Skin epidermis (tissue), 12 donors: Measurements from ENCODE around the gene METTL16.
A peak's percentile ranks its signal among the peaks of the same experiment; 100 is the strongest.
"Not testable (repeated sequence)": the region's sequence is repeated elsewhere in the genome, so short reads cannot be mapped to it uniquely, and the experiment has no call there.

Experiments used
- H3K27ac ChIP-seq, 21 experiments: fragments of 200-600 bp; sonication (generic) in 11 of 21; one replicate each; pipeline ENCODE4 v1.5.0; 2020; ENCODE audit warnings: mild to moderate bottlenecking in 3 of 21, inconsistent platforms in 2 of 21, moderate library complexity in 2 of 21
- H3K4me3 ChIP-seq, 7 experiments: fragments of 200-600 bp; sonication (generic) in 2 of 7; one replicate each; pipeline ENCODE4 v1.5.0; 2020; ENCODE audit warnings: inconsistent platforms in 2 of 7, mild to moderate bottlenecking in 2 of 7, moderate library complexity in 1 of 7

The METTL16 gene

GRCh38 chr17:2455956-2456355, 55.7 kb downstream of the METTL16 start:
- H3K27ac ChIP-seq, result no peak overlapping the region
- H3K4me3 ChIP-seq, result no peak overlapping the region

GRCh38 chr17:2453866-2454265, 57.8 kb downstream of the METTL16 start:
- Histone ChIP-seq H3K27ac (no peak overlapping the region), H3K4me3 (no peak overlapping the region)

- Histone ChIP-seq H3K27ac (peak overlapping the region in 2 of 21 experiments; percentile 9 to 39), H3K4me3 (no peak overlapping the region)
Measured at GRCh38 chr17:2453325-2453724, 58.4 kb downstream of the METTL16 start.

- Histone ChIP-seq H3K4me3 (no peak overlapping the region), H3K27ac (peak overlapping the region in 1 of 21 experiments; percentile 9)
Measured at GRCh38 chr17:2452216-2452750, 59.4 kb downstream of the METTL16 start.

DNA sequence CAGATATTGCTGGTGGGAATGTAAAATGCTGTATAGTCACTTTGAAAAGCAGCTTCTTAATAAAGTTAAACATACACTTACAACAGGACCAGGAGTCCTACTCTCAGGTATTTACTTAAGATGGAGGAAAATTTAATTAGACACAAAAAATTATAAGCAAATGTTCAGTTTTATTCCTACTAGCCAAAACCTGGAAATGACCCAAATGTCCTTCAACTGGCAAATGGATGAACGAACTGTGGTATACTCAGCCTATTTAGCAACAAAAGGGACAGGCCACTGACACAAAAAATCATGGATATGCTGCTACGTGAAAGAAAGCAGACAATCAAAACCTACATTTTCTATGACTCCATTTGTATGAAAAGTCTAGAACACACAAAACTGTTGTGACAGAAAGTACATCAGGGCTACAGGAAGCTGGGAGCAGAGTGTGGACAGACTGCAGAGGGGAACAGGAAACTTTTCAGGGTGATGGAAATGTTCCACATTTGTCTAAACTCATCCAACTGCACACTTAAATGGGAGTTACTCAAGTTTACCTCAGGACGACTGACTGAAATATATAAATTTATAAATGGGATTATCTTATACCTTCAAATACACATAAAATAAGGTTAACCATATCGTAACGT, 61.6 kb downstream of the METTL16 start:
- H3K27ac ChIP-seq, result no peak overlapping the region
- H3K4me3 ChIP-seq, result no peak overlapping the region

GRCh38 chr17:2449486-2449885, 62.2 kb downstream of the METTL16 start:
- H3K4me3 ChIP-seq, result no peak overlapping the region
- no peak overlapping the region for H3K27ac ChIP-seq

DNA sequence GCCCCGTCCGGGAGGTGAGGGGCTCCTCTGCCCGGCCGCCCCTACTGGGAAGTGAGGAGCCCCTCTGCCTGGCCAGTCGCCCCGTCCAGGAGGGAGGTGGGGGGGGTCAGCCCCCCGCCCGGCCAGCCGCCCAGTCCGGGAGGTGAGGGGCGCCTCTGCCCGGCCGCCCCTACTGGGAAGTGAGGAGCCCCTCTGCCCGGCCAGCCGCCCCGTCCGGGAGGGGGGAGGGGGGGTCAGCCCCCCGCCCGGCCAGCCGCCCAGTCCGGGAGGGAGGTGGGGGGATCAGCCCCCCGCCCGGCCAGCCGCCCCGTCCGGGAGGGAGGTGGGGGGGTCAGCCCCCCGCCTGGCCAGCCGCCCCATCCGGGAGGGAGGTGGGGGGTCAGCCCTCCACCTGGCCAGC, 64.2 kb downstream of the METTL16 start:
- H3K27ac ChIP-seq, H3K4me3 ChIP-seq: not testable (repeated sequence)

DNA sequence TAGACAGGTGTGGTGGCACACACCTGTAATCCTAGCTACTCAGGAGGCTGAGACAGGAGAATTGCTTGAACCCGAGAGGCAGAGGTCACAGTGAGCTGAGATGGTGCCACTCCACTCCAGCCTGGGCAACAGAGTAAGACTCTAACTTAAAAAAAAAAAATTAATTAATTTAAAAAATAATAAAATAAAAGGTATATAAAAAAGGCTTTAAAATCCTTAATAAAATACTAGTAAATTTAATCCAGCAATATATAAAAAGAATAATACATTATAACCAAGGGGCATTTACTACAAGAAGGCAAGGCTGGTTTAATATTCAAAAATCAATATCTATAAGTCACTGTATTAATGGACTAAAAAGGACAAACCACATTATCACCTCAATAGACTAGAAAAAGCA, 66.0 kb downstream of the METTL16 start:
- H3K27ac ChIP-seq, result no peak overlapping the region
- no peak overlapping the region for H3K4me3 ChIP-seq

- Histone ChIP-seq H3K4me3 (no peak overlapping the region), H3K27ac (no peak overlapping the region)
Measured at GRCh38 chr17:2444382-2444781, 67.3 kb downstream of the METTL16 start.

DNA sequence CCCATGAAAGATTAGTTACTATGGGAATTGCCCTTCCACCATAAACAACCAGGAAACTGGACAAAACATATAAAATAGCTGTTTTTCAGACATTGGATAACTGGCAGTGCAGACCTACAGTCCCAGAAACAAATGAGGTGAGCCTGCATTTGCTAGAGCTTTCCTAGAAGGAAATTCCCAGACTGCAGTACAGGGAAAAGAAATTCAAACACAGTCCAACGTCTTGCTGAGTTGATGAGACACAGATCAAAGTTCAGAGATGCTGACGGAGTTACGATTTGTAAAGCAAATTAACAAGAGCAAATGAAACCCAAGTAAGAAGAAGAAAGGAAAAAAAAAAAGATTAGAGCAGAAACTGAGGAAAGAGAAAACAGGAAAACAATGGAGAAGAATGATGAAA, 69.5 kb downstream of the METTL16 start:
- no peak overlapping the region for H3K4me3 ChIP-seq
- H3K27ac ChIP-seq, result no peak overlapping the region

- no peak overlapping the region for H3K27ac ChIP-seq
Measured at GRCh38 chr17:2440930-2441329, 70.8 kb downstream of the METTL16 start.

GRCh38 chr17:2439997-2440396, 71.7 kb downstream of the METTL16 start:
- peak overlapping the region in 2 of 21 experiments; percentile 10 to 47 for H3K27ac ChIP-seq

More at GRCh38 chr17:2440930-2441329, 70.8 kb downstream of the METTL16 start:
- H3K4me3 ChIP-seq, result no peak overlapping the region

GRCh38 chr17:2438823-2439222, 72.9 kb downstream of the METTL16 start:
- Histone ChIP-seq H3K27ac (peak overlapping the region in 4 of 21 experiments; percentile 33 to 59 (median 40)), H3K4me3 (no peak overlapping the region)

More at GRCh38 chr17:2439997-2440396, 71.7 kb downstream of the METTL16 start:
- not testable (repeated sequence) for H3K4me3 ChIP-seq

DNA sequence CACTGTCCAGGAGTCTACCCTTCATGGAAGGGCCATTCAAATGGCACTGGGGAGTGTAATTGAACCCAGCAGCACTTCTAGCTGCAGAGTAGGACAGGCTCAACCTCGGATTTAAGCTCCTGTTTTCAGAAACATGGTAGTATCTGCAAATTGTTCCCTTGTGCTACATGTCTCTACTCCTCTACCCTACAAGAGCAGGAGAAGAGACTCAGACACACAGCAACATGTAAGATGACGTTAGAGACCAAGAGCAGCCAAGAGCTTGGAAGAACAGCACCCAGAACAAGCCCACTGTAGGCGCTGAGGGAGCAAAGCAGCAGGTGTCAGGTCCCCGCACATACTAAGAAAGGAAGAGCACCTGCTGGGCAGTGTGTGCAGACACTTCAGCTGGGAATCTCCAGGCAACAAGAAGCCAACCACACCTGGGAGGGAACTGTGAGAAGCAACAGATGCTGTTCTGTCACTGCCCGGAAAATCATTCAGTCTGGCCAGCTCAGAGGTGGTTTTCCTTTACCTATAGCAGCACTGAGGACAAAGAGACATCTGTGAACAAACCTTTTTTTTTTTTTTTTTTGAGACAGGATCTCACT, 75.3 kb downstream of the METTL16 start:
- no peak overlapping the region for H3K4me3 ChIP-seq
- no peak overlapping the region for H3K27ac ChIP-seq

GRCh38 chr17:2435862-2436261, 75.8 kb downstream of the METTL16 start:
- Histone ChIP-seq H3K27ac (peak overlapping the region in 10 of 21 experiments; percentile 6 to 63 (median 50)), H3K4me3 (no peak overlapping the region)

DNA sequence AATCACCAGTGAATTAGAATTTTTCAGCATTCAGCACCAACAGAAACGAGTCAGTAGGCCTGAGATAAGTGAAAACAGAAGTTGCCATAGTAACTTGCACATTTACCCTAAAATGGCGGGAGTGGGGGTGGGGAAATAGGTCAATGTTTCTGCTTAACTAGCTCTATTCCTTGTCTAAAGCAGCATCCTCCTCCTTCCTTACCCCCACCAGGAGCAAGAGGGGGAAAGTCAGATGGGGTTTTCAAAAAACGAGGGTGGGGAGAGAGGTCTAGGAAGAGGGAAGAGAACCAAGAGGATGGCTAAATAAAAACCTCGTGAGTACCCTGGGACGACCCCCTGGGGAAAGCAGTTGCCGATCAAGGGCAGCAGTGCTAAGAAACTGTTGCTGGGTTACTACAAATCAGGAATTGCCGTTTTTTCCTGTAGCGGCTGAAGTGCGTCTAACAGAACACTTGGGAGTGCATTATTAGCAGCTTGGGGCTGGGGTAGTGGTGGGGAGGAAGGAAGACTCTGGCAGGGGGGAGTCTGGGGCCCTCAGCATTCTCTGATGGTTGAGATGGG, 76.4 kb downstream of the METTL16 start:
- H3K27ac ChIP-seq, result peak overlapping the region in 14 of 21 experiments; percentile 6 to 63 (median 47)
- no peak overlapping the region for H3K4me3 ChIP-seq

GRCh38 chr17:2433696-2434095, 78.0 kb downstream of the METTL16 start:
- H3K27ac ChIP-seq, result peak overlapping the region in 2 of 21 experiments; percentile 25 to 61

DNA sequence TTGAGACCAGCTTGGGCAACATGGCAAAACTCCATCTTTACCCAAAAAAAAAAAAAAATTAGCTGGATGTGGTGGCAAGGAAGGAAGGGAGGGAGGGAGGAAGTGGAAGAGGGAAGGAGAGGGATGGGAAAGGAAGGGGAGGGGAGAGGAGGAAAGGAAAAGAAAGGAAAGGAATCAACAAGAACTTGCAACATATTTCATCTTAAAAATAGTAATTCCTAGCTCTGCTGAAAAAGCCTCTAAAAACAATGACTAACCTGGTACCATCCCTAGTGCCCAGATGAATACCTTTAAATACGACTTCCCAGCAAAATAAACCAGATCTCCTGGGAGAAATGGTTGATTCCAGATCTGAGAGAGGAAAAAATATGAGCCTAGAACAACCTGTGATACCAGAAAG, 83.8 kb downstream of the METTL16 start:
- Histone ChIP-seq H3K4me3 (no peak overlapping the region), H3K27ac (no peak overlapping the region)

More at GRCh38 chr17:2433696-2434095, 78.0 kb downstream of the METTL16 start:
- no peak overlapping the region for H3K4me3 ChIP-seq

- Histone ChIP-seq H3K27ac (no peak overlapping the region), H3K4me3 (no peak overlapping the region)
Measured at GRCh38 chr17:2427215-2427614, 84.5 kb downstream of the METTL16 start.

DNA sequence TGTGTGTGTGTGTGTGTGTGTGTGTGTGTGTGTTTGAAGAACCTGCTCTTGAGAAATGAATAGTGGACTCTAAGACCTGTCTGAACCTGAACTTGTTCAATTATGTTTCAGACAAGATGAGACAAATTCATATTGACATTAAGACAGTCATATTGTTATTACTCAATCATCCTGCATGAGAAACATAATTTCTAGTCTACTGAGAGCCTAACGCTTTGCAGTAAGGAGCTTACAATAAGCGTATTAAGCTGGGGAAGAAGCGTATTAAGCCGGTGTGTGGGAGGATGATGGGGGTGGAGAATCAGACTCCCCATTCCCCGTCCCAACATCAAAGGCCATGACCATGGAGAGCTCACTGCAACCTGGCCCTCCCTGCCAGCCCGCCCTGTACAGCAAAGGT, 88.4 kb downstream of the METTL16 start:
- Histone ChIP-seq H3K27ac (peak overlapping the region in 3 of 21 experiments; percentile 18 to 53 (median 35)), H3K4me3 (no peak overlapping the region)
